ENCODE results near the gene ZNF207.
"Not testable (repeated sequence)": the region's sequence is repeated elsewhere in the genome, so short reads cannot be mapped to it uniquely, and the experiment has no call there.

The ZNF207 gene

DNA sequence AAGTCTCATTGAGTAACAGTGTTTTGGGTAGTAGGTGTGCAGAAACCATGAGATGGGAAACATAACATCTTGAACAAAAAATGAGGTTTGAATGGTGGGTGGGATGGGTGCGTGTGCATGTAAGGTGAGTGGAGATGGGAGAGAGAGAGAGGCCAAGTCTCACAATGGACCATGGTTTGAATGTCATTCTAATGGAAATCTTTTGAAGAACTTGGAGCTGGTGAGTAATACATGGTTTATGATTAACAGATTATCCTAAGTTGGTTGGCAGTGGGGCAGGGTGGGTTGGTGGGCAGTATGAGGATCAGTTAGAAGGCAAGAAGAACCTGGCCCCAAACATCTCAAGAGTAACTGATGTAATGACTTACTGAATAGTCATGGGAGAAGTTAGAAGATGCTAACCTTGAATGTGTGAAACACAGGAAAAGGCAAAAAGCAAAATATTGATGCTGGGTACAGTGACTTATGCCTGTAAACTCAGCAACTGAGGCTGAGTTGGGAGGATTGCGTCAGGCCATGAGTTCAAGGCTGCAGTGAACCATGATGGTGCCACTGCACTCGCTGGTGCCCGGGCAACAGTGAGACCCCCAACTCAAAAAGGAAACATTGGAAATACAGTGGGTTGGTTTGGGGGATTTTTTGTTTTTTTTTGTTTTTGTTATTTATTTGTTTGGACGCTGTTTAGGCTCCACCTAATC, 32.7 kb downstream of the ZNF207 start:
- Histone ChIP-seq H3K4me3 (ENCODE audit: low read depth, low read length) (no peak overlapping the region), H3K79me2 (no peaks in the 10 kb centered on the region), H3K27ac (no peak overlapping the region), H3K9ac (no peak overlapping the region), H3K4me1 (no peaks in the 10 kb centered on the region), H3K27me3 (ENCODE audit: control insufficient read depth, insufficient read depth, low read length) (no peaks in the 10 kb centered on the region), H3K4me2 (ENCODE audit: low read length) (no peak overlapping the region), H3K9me3 (ENCODE audit: control insufficient read depth, low read length) (no peaks in the 10 kb centered on the region), H3K36me3 (ENCODE audit: control insufficient read depth, insufficient read depth, low read length) (no peaks in the 10 kb centered on the region), H2AFZ (no peak overlapping the region)
- TF ChIP-seq, protein P1, sequence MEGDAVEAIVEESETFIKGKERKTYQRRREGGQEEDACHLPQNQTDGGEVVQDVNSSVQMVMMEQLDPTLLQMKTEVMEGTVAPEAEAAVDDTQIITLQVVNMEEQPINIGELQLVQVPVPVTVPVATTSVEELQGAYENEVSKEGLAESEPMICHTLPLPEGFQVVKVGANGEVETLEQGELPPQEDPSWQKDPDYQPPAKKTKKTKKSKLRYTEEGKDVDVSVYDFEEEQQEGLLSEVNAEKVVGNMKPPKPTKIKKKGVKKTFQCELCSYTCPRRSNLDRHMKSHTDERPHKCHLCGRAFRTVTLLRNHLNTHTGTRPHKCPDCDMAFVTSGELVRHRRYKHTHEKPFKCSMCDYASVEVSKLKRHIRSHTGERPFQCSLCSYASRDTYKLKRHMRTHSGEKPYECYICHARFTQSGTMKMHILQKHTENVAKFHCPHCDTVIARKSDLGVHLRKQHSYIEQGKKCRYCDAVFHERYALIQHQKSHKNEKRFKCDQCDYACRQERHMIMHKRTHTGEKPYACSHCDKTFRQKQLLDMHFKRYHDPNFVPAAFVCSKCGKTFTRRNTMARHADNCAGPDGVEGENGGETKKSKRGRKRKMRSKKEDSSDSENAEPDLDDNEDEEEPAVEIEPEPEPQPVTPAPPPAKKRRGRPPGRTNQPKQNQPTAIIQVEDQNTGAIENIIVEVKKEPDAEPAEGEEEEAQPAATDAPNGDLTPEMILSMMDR (IDR thresholded peaks at IDR 0.05), result no peak

DNA sequence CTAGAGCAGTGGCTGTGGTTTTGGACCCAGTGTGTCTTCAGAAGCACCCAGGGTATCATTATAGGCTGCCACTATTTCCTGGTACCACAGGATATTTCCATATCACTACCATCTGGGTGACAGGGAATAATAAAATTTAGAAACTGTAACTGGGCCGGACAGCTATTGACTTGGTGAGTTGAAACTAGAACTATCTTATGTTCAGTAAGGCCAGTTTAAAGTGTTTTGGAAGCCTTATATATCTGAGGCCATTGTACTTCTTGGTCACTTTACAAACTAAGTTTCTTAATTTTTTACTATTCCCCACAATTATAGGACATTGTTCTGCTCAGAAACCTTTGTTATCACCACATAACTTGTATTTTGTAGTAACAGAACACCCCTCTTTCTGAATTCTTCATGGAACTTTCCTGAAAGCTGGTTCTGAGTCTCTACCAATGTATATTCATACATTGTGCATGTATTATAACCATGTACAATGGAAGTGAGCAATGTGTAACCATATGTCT, 34.0 kb downstream of the ZNF207 start:
- no peaks in the 10 kb centered on the region for H3K79me2 ChIP-seq
- H3K9me3 ChIP-seq (ENCODE audit: control insufficient read depth, low read length), result no peaks in the 10 kb centered on the region
- H3K9ac ChIP-seq, result no peak overlapping the region
- H3K36me3 ChIP-seq (ENCODE audit: control insufficient read depth, insufficient read depth, low read length), result no peaks in the 10 kb centered on the region
- TF ChIP-seq, protein P1 (IDR thresholded peaks at IDR 0.05), result no peak
- no peak overlapping the region for H3K4me3 ChIP-seq (ENCODE audit: low read depth, low read length)
- no peaks in the 10 kb centered on the region for H3K4me1 ChIP-seq
- no peak overlapping the region for H2AFZ ChIP-seq
- H3K27ac ChIP-seq, result no peak overlapping the region
- no peaks in the 10 kb centered on the region for H3K27me3 ChIP-seq (ENCODE audit: control insufficient read depth, insufficient read depth, low read length)
- no peak overlapping the region for H3K4me2 ChIP-seq (ENCODE audit: low read length)

- no peak overlapping the region for H3K27ac ChIP-seq
- H3K4me1 ChIP-seq, result no peaks in the 10 kb centered on the region
- H2AFZ ChIP-seq, result no peak overlapping the region
- no peaks in the 10 kb centered on the region for H3K9me3 ChIP-seq (ENCODE audit: control insufficient read depth, low read length)
- H3K4me2 ChIP-seq (ENCODE audit: low read length), result no peak overlapping the region
- no peaks in the 10 kb centered on the region for H3K27me3 ChIP-seq (ENCODE audit: control insufficient read depth, insufficient read depth, low read length)
- H3K36me3 ChIP-seq (ENCODE audit: control insufficient read depth, insufficient read depth, low read length), result no peaks in the 10 kb centered on the region
- H3K9ac ChIP-seq, result no peak overlapping the region
- TF ChIP-seq, protein P1 (IDR thresholded peaks at IDR 0.05), result no peak
- no peaks in the 10 kb centered on the region for H3K79me2 ChIP-seq
- H3K4me3 ChIP-seq (ENCODE audit: low read depth, low read length), result no peak overlapping the region
Measured at GRCh38 chr17:32385121-32385520, 35.2 kb downstream of the ZNF207 start.

- Histone ChIP-seq H3K36me3 (ENCODE audit: control insufficient read depth, insufficient read depth, low read length) (no peaks in the 10 kb centered on the region), H3K79me2 (no peaks in the 10 kb centered on the region), H3K9me3 (ENCODE audit: control insufficient read depth, low read length) (no peaks in the 10 kb centered on the region), H3K4me3 (ENCODE audit: low read depth, low read length) (no peak overlapping the region), H3K4me2 (ENCODE audit: low read length) (no peak overlapping the region), H2AFZ (no peak overlapping the region), H3K27me3 (ENCODE audit: control insufficient read depth, insufficient read depth, low read length) (no peaks in the 10 kb centered on the region), H3K27ac (no peak overlapping the region), H3K4me1 (no peaks in the 10 kb centered on the region), H3K9ac (no peak overlapping the region)
- TF ChIP-seq, protein P1 (IDR thresholded peaks at IDR 0.05), result no peak
Measured at GRCh38 chr17:32385971-32386370, 36.0 kb downstream of the ZNF207 start.

GRCh38 chr17:32386844-32387243, 36.9 kb downstream of the ZNF207 start:
- no peaks in the 10 kb centered on the region for H3K27me3 ChIP-seq (ENCODE audit: control insufficient read depth, insufficient read depth, low read length)
- H2AFZ ChIP-seq, result no peak overlapping the region
- H3K27ac ChIP-seq, result no peak overlapping the region
- H3K4me3 ChIP-seq (ENCODE audit: low read depth, low read length), result no peak overlapping the region
- no peaks in the 10 kb centered on the region for H3K9me3 ChIP-seq (ENCODE audit: control insufficient read depth, low read length)
- no peak overlapping the region for H3K4me2 ChIP-seq (ENCODE audit: low read length)
- TF ChIP-seq, protein P1 (IDR thresholded peaks at IDR 0.05), result no peak
- no peaks in the 10 kb centered on the region for H3K79me2 ChIP-seq
- no peaks in the 10 kb centered on the region for H3K36me3 ChIP-seq (ENCODE audit: control insufficient read depth, insufficient read depth, low read length)
- no peaks in the 10 kb centered on the region for H3K4me1 ChIP-seq
- no peak overlapping the region for H3K9ac ChIP-seq

DNA sequence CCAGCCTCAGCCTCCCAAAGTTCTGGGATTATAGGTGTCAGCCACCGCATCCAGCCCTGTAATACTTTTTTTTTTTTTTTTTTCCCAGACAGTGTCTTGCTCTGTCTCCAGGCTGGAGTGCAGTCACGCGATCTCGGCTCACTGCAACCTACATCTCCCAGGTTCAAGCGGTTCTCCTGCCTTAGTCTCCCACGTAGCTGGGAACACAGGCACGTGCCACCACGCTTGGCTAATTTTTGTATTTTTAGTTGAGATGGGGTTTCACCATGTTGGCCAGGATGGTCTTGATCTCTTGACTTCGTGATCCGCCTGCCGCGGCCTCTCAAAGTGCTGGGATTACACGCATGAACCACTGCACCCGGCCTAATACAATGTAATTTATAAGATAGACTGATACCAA, 38.2 kb downstream of the ZNF207 start:
- not testable (repeated sequence) for H3K36me3 ChIP-seq (ENCODE audit: control insufficient read depth, insufficient read depth, low read length); H2AFZ ChIP-seq; H3K27me3 ChIP-seq (ENCODE audit: control insufficient read depth, insufficient read depth, low read length); H3K4me2 ChIP-seq (ENCODE audit: low read length); H3K79me2 ChIP-seq; H3K4me1 ChIP-seq; H3K9me3 ChIP-seq (ENCODE audit: control insufficient read depth, low read length); H3K9ac ChIP-seq; H3K4me3 ChIP-seq (ENCODE audit: low read depth, low read length); H3K27ac ChIP-seq

Data from parathyroid adenoma (tissue), 2 donors.